Chondrocyte (in vitro differentiated cells): ENCODE results near the gene ARAF. TPM values are rescaled to one million over a fixed set of nuclear protein-coding genes. Genes with fewer than 3 reads are reported as not detected.
A peak's percentile ranks its signal among the peaks of the same experiment; 100 is the strongest.

ENCODE experiments used
- DNase-seq: peaks from one replicate; pipeline ENCODE4 v3.0.0; 2021; ENCODE audit warnings: mixed read lengths, low spot score
- H3K27ac Mint-ChIP-seq: one replicate; pipeline ENCODE4 v1.8.0; 2021; ENCODE audit warnings: mild to moderate bottlenecking, moderate library complexity, mixed read lengths; ENCODE audit not compliant: unreplicated experiment
- H3K27me3 Mint-ChIP-seq: 2 replicates; pipeline ENCODE4 v1.8.0; 2021; ENCODE audit warnings: low read depth, mixed read lengths
- H3K36me3 Mint-ChIP-seq: 2 replicates; pipeline ENCODE4 v1.8.0; 2021; ENCODE audit warnings: low read depth, mixed read lengths
- H3K4me1 Mint-ChIP-seq: 2 replicates; pipeline ENCODE4 v1.8.0; 2021; ENCODE audit warnings: low read depth, mild to moderate bottlenecking, mixed read lengths
- H3K4me3 Mint-ChIP-seq: one replicate; pipeline ENCODE4 v1.8.0; 2021; ENCODE audit warnings: mild to moderate bottlenecking, moderate library complexity, mixed read lengths; ENCODE audit not compliant: unreplicated experiment
- H3K9me3 Mint-ChIP-seq: 2 replicates; pipeline ENCODE4 v1.8.0; 2021; ENCODE audit warnings: low read depth, mixed read lengths
- total RNA-seq: library from RNA; stranded (reverse); gene quantifications from 3 replicates; pipeline ENCODE4 v1.2.1, GENCODE V29; 2021
- TF ChIP-seq, protein P1 (sequence below): fragments of 200-600 bp; sonication (generic); IDR thresholded peaks from 2 replicates; pipeline ENCODE4 v1.5.0; 2021; ENCODE audit warnings: antibody characterized with exemption, mild to moderate bottlenecking, moderate library complexity

The ARAF gene
- total RNA-seq, 1 donor from 2014 or later: 61.9 TPM

DNA sequence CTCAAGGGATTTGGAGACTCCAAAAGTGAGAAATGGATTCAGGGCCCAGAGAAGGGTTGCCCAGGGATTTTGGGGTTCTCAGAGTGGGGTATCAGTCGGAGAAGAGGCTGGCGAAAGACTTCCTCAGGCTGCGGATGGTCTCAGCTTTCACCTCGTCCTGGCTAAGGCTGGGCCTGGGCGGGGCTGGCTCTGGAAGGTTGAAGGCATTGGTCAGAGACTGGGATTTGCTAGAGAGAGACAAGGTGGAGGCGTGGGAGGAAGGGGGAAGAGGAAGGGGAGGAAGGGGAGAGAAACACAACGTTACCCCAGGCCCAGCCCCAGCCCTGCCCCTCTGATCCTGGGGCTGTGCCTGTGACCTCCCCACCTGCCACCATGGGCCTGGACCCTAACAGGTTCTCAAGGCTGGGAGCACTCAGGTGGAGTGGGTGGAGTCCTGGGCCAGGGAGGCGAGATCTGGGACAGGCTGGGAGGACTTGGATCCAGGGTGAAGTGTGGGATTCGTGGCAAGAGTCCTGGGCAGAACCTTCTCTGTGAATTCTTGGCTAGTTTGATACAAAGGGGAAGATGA, 11.9 kb downstream of the ARAF start:
- H3K4me1 Mint-ChIP-seq: peaks cover 24% of the 10 kb centered on the region
- DNase-seq: no peak
- H3K36me3 Mint-ChIP-seq: peaks cover 3% of the 10 kb centered on the region
- H3K27ac Mint-ChIP-seq: peak overlapping the region; percentile 92
- TF ChIP-seq, protein P1, sequence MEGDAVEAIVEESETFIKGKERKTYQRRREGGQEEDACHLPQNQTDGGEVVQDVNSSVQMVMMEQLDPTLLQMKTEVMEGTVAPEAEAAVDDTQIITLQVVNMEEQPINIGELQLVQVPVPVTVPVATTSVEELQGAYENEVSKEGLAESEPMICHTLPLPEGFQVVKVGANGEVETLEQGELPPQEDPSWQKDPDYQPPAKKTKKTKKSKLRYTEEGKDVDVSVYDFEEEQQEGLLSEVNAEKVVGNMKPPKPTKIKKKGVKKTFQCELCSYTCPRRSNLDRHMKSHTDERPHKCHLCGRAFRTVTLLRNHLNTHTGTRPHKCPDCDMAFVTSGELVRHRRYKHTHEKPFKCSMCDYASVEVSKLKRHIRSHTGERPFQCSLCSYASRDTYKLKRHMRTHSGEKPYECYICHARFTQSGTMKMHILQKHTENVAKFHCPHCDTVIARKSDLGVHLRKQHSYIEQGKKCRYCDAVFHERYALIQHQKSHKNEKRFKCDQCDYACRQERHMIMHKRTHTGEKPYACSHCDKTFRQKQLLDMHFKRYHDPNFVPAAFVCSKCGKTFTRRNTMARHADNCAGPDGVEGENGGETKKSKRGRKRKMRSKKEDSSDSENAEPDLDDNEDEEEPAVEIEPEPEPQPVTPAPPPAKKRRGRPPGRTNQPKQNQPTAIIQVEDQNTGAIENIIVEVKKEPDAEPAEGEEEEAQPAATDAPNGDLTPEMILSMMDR: no peak
- no peak overlapping the region for H3K4me3 Mint-ChIP-seq
- H3K27me3 Mint-ChIP-seq: no peaks in the 10 kb centered on the region
- H3K9me3 Mint-ChIP-seq: no peaks in the 10 kb centered on the region

DNA sequence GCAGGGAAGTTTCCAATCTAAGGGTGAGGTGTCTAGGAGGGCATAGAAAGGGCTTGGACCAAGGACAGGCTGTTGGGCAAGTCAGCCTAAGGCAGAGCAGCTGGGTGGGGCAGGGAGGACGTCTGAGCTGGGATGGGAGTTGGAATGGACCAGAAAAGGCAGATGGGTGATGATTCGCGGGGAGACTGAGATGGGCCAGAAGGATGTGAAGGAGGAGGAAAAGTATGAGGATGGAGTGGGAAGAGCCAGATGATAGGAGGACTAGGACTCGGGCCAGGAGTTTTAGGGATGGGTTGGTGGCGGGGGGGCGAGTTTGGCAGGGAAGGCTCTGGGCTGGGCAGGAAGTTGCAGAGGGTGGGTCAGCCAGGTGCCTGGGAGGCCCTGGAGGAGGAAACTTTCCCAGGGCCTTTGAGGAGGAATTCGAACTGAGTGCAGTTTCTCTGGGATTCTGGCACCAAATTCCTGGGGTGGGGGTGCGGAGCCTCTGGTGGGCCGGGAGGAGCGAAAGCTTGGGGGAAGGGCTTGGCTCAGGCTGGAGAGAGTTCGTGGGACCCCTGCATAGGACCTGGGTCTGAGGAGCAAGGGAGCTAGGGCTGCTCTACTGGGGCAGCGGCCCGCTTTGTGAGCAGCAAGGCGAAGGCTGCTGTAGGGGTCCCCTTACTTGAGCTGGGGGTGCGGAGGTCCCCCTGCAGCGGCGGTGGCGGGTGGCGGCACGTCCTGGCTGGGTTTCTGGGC, 12.5 kb downstream of the ARAF start:
- Mint-ChIP-seq H3K9me3 (no peaks in the 10 kb centered on the region), H3K27ac (peak overlapping the region; percentile 92), H3K4me1 (peaks cover 31% of the 10 kb centered on the region), H3K36me3 (peaks cover 3% of the 10 kb centered on the region), H3K4me3 (peak overlapping the region; percentile 64), H3K27me3 (no peaks in the 10 kb centered on the region)
- TF ChIP-seq, protein P1: no peak
- DNase-seq: no peak

DNA sequence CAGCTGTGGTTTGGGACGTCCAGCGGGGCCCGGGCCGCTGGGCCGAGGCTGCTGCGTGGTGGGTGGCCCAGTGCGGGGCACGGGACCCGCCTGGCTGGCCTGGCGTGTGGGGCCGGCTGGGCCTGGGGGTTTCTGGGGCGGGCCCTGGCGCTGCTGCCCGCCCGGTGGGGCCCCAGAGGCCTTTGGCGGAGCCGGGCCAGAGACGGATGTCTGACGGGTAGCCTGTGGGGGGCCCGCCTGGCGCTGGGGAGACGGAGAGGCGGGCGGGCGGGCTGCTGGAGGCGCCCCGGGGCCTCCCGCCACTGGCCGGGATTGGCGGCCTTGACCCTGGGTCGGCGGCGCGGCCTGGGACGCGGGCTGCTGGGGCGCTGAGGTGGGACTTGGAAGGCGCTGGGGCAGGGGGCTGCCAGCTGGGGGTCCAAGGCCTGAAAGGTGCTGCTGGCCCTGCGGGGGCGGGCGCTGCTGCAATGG, 13.1 kb downstream of the ARAF start:
- DNase-seq: no peak
- H3K27me3 Mint-ChIP-seq: no peaks in the 10 kb centered on the region
- peaks cover 3% of the 10 kb centered on the region for H3K36me3 Mint-ChIP-seq
- peaks cover 32% of the 10 kb centered on the region for H3K4me1 Mint-ChIP-seq
- H3K9me3 Mint-ChIP-seq: no peaks in the 10 kb centered on the region
- H3K4me3 Mint-ChIP-seq: no peak overlapping the region
- TF ChIP-seq, protein P1: no peak
- peak overlapping the region; percentile 54 for H3K27ac Mint-ChIP-seq

DNA sequence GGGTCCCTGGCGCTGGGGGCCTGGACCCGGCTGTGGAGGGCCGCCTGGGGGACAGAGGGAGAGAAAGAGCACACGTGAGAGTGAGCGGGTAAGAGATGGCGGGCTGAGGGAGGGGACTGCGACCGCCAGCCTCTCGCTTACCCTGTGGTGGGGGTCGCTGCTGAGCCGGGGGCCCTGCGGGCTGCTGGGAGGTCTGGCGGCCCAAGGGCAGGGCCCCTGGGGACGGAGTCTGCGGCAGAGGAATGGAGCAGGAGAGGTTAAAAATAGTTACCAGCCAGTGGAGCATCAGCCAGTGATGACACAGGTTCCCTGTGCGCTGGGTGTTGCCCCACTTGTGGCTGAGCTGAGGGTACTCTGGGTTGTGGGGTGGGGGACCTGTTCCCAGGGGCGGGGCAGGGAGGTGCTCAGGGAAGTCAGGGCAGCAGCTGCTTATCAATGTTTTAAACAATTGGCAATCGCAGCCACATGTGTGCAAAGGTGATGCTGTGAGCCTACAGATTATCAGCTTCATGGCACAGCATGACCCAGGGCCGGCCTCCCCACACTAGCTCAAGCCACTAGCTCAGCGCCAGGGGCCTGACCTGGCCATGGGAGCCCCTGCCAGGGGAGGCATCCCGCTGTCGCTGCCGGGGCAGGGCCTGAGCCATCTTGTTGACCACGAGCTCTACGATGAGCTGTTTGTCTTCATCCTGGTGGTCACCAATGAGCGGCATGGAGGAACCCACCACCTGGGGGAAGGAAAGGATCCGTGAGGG, 13.7 kb downstream of the ARAF start:
- TF ChIP-seq, protein P1: no peak
- Mint-ChIP-seq H3K27me3 (no peaks in the 10 kb centered on the region), H3K9me3 (no peaks in the 10 kb centered on the region), H3K4me3 (peak overlapping the region; percentile 22), H3K4me1 (peaks cover 37% of the 10 kb centered on the region), H3K36me3 (peaks cover 3% of the 10 kb centered on the region), H3K27ac (peak overlapping the region; percentile 64)
- DNase-seq: no peak
